NOMO-1 treated with dmso at 0.1 percent for 144 hours (cell line): Measurements from ENCODE around the gene PLCL2.
"Not testable (repeated sequence)": the region's sequence is repeated elsewhere in the genome, so short reads cannot be mapped to it uniquely, and the experiment has no call there.

Experiments
- DNase-seq: peaks from one replicate; lab custom pipeline; 2025; ENCODE audit not compliant: unreplicated experiment; lab: John Stamatoyannopoulos, UW

The PLCL2 gene

GRCh38 chr3:17110660-17111396 lies 226.1 kb downstream of the PLCL2 start:
- DNase-seq, result no peak

GRCh38 chr3:17111586-17111985 lies 226.8 kb downstream of the PLCL2 start:
- no peak for DNase-seq

- DNase-seq, result no peak
Measured at GRCh38 chr3:17115186-17115585, 230.4 kb downstream of the PLCL2 start.

GRCh38 chr3:17116007-17116600 lies 231.3 kb downstream of the PLCL2 start:
- no peak for DNase-seq

GRCh38 chr3:17118771-17119170 lies 234.0 kb downstream of the PLCL2 start:
- no peak for DNase-seq

GRCh38 chr3:17119201-17120072 lies 234.7 kb downstream of the PLCL2 start:
- no peak for DNase-seq

GRCh38 chr3:17120115-17120514 lies 235.4 kb downstream of the PLCL2 start:
- no peak for DNase-seq

GRCh38 chr3:17121336-17121735 lies 236.6 kb downstream of the PLCL2 start:
- DNase-seq, result no peak

- DNase-seq, result no peak
Measured at GRCh38 chr3:17122758-17123157, 238.0 kb downstream of the PLCL2 start.

- DNase-seq, result no peak
Measured at GRCh38 chr3:17125738-17126442, 241.1 kb downstream of the PLCL2 start.

GRCh38 chr3:17128671-17129070 lies 243.9 kb downstream of the PLCL2 start:
- DNase-seq, result not testable (repeated sequence)

- no peak for DNase-seq
Measured at GRCh38 chr3:17129556-17129955, 244.8 kb downstream of the PLCL2 start.

GRCh38 chr3:17130956-17131355 lies 246.2 kb downstream of the PLCL2 start:
- no peak for DNase-seq

GRCh38 chr3:17132286-17133115 lies 247.7 kb downstream of the PLCL2 start:
- DNase-seq, result no peak

- no peak for DNase-seq
Measured at GRCh38 chr3:17133632-17134545, 249.1 kb downstream of the PLCL2 start.

GRCh38 chr3:17135696-17136095 lies 250.9 kb downstream of the PLCL2 start:
- DNase-seq, result no peak

GRCh38 chr3:17136136-17136721 lies 251.5 kb downstream of the PLCL2 start:
- no peak for DNase-seq

- DNase-seq, result no peak
Measured at GRCh38 chr3:17137321-17137826, 252.6 kb downstream of the PLCL2 start.
